Left forelimb (tissue), 1 donor: ENCODE data around the gene EEIG2.
"Not testable (repeated sequence)": the region's sequence is repeated elsewhere in the genome, so short reads cannot be mapped to it uniquely, and the experiment has no call there.

Experiments
- DNase-seq: peaks from one replicate; pipeline ENCODE4 v3.0.0-alpha.2; 2018; ENCODE audit warnings: low spot score

EEIG2 gene

DNA sequence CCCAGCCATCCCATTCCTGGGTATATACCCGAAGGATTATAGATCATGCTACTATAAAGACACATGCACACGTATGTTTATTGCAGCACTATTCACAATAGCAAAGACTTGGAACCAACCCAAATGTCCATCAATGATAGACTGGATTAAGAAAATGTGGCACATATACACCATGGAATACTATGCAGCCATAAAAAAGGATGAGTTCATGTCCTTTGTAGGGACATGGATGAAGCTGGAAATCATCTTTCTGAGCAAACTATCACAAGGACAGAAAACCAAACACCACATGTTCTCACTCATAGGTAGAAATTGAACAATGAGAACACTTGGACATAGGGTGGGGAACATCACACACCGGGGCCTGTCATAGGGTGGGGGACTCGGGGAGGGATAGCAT is 12.4 kb upstream of the EEIG2 start:
- DNase-seq: not testable (repeated sequence)

DNA sequence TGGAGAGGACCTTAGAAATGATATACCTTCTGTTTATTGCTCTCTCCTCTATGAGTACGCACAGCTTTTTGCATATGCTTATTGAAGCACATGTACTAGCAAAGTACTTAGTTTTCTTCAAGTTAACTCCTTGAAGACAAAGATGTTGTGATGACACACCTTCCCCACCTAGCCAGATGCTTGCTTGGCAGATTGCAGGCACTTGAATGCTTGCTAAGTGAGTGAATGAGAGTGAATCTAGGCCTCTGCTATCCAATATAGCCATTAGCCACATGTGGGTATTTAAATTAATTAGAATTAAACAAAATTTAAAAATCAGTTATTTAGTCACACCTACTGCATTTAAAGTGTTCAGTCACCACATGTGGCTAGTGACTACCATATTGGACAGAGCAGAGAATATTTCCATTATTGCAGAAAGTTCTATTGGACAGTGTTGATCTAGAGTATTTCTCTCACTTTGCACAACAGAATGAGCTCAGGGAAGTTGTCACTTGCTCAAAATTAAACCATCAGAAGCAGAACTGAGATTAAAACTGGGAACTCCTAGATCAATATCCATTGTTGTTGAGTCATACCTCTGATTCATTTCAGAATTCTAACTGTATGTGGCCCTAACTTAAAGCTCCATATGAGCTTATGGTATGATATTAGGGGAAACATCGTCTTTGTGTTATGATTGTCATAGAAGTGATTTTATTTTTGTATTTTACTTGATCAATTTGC is 8.6 kb upstream of the EEIG2 start:
- DNase-seq: no peak

DNA sequence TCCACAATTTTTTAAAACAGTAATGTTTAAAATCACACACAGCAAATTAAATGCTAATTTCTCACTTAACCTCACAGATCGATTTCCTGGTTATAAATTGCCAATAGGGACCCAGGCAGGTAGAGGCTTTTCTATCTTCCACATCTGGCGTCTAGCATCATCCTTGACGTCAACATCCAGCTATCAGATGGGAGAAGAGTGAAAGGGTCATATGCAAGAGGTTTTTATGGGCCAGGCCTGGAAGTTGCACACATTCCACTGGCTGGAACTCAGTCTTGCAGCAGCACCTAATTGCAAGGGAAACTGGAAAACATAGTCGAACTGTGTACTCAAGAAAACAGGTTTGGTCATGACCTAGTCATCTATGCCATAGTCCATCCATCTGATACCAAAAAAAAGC is 6.0 kb upstream of the EEIG2 start:
- DNase-seq: no peak

DNA sequence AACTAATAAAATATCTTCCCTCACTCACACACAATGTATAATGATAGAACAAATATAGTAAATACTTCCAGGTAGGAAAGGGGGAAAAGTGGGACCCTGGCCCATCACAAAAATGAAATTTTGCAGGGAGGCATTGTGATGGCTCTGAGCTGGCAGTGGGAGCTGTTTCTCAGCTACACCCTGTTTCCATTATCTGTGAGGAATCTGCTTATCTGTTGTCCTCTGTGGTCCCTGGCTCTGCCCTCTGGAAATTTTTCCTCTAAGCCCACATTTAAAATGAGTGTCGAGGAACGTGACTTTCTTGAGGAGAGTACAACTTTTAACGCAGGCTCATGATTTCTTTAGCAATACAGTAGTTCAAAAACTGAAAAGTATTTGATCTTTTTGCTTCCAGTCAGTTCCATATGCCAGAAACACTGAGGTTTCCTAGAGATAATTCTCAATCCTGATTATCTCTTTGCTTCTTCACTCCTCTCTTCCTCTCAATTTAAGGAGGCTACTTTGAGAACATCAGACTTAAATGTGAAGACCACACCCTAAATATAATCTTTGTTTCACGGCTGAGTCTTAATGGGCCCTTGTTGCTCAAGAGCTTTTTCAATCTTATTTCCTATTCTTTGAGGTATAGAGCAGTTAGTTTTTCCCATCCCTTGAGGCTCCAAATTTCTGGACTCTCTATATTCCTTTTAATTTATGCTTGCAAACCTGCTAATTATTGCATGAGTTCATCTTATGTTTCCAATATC is 5.0 kb upstream of the EEIG2 start:
- DNase-seq: no peak

- no peak for DNase-seq
Measured at GRCh38 chr1:108556066-108556465, 3.8 kb upstream of the EEIG2 start.

GRCh38 chr1:108556499-108556898 is 3.4 kb upstream of the EEIG2 start:
- DNase-seq: no peak

GRCh38 chr1:108557296-108557695 is 2.6 kb upstream of the EEIG2 start:
- DNase-seq: no peak

DNA sequence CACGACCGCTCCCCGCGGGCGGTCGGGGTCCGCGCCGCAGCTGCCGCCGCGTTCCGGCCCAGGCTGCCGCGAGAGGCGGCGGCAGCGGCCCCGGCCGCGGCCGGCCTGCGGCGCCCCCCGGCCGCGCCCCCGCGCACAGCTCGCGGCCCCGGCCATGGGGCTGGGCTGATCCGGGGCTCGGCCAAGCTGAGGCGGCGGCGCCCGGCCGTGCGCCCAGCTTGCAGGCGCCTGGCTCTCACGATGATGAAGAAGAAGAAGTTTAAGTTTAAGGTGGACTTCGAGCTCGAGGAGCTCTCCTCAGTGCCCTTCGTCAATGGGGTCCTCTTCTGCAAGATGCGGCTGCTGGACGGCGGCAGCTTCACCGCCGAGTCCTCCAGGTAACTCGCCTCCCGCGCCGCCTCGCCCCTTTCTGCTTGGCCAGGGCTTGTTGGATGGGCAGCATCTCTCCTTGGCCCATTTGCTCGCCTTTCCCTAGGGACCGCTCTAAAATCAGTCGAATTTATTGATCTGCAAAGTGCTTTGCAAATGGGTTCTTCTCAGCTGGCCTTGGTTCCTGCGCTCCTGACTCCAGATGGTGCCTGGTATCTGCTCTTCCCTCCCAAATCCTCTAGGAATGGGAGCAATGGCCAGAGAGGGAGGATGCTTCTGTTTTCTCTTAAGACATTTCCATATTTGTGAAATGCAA is 431 bp downstream of the EEIG2 start:
- peak; percentile 74 for DNase-seq

- no peak for DNase-seq
Measured at GRCh38 chr1:108560874-108561459, 1.1 kb downstream of the EEIG2 start.

DNA sequence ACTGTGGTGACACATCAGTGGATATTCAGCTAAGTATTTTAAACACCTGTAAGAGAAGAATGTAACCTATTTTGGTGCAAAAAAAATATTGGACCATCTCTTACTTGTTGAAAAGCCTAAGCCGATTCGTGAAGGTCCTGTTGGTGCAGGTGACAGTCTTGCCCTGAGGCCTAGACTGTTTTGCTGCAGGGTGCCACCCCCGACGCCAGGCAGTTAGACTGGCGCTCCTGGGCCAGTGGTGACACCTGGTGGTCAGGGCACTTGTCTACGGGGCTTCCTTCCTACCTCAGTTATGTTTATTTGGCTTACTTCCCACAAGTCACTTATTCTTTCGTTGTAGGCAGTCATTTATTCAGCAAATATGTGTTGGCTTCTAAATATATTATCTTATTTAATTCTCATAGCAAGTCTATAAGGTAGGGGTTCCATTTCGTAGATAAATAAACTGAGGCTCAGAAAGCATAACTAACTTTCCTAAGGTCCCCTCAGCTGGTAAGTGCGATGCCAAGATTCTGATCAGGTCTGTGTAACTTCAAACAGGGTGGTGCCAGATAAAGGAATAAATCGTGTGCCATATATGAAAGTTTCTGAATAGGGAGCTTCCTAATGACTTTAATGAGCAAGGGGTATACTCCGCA is 1.9 kb downstream of the EEIG2 start:
- DNase-seq: no peak

DNA sequence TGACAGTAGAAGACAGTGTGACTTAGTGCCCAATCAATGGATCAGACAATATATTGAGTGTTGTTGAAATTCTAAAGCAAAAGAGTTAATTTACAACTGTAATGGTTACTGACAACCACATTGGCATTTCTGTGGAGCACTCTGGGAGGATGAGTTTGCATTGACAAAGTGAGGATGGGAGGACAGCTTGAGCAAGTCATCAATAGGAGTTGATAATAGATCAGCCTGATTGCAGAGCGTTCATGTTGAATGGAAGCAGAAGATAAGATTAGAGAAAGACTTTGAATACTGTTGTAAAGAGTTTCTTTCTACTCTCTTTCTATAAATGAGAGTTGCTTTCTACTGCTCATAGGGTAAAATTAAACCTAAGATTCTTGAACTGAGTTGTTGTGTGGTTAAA is 3.9 kb downstream of the EEIG2 start:
- DNase-seq: no peak

GRCh38 chr1:108565081-108565480 is 5.2 kb downstream of the EEIG2 start:
- no peak for DNase-seq

GRCh38 chr1:108565512-108565911 is 5.6 kb downstream of the EEIG2 start:
- DNase-seq: no peak

GRCh38 chr1:108568589-108568988 is 8.7 kb downstream of the EEIG2 start:
- DNase-seq: no peak

- DNase-seq: no peak
Measured at GRCh38 chr1:108569097-108569728, 9.3 kb downstream of the EEIG2 start.

DNA sequence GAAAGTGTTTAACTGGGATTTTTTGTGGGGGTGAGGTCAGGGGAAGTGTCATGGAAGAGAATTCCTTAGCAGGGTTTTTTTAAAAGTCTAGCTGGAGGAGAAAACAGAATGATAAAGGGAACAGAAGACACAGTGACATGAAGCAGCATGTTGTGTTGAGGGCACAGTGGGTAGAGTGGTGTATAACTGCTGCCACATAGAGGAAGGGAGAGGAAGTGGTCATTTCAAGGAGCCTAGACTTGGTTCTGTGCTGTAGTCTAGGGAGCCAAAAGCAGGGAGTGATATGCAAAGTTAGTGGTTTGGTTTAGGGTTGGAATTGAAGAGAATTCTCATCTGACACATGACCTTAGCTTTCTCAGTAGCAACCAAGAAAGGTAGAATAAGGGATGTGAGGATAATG is 10.2 kb downstream of the EEIG2 start:
- no peak for DNase-seq

- DNase-seq: no peak
Measured at GRCh38 chr1:108570998-108571401, 11.1 kb downstream of the EEIG2 start.

DNA sequence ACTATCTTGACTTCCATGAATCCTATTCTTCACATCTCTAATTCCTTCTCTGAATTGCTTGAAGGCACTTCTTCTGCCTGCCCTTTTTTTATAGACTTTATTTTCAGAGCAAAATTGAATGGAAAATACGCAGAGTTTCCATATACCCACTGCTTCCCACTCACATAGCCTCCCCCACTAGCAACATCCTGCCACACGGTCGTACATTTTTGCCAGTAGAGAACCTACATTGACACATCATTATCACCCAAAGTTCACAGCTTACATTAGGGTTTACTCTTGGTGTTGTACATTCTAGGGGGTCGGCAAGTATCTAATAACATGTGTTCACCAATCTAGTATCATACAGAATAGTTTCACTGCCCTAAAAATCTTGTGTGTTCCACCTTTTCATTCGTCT is 12.3 kb downstream of the EEIG2 start:
- DNase-seq: no peak

GRCh38 chr1:108573183-108573582 is 13.3 kb downstream of the EEIG2 start:
- no peak for DNase-seq

- no peak for DNase-seq
Measured at GRCh38 chr1:108574008-108574407, 14.1 kb downstream of the EEIG2 start.

- no peak for DNase-seq
Measured at GRCh38 chr1:108575375-108575774, 15.5 kb downstream of the EEIG2 start.
